ENCODE data around the gene VEPH1. TPM values are rescaled to one million over a fixed set of nuclear protein-coding genes. Genes with fewer than 3 reads are reported as not detected.

VEPH1 gene
- total RNA-seq, 1 experiment from 2014 or later, result 0.51 TPM

DNA sequence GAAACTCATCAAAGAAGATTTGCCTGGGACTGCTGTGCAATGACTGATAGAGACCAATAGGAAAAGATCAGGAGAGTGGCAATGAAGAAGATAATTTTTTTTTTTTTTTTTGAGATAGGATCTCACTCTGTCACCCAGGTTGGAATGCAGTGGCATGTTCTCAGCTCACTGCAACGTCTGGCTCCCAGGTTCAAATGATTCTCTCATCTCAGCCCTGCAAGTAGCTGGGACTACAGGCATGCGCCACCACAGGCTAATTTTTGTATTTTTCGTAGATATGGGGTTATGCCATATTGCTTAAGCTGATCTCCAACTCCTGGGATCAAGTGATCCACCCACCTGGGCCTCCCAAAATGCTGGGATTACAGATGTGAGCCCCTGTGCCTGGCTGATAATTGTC lies 226.4 kb downstream of the VEPH1 start:
- H3K27ac ChIP-seq (ENCODE audit: low read length), result no peak overlapping the region
- H3K4me1 ChIP-seq (ENCODE audit: control insufficient read depth, insufficient read depth, low read length), result no peaks in the 10 kb centered on the region
- H3K36me3 ChIP-seq (ENCODE audit: control insufficient read depth, insufficient read depth, low read length), result no peaks in the 10 kb centered on the region
- CTCF ChIA-PET, result no interaction called here
- POLR2A ChIA-PET, result no interaction called here
- in situ Hi-C loops (cut with HindIII; ENCODE audit: low pct_unique_long_range_greater_than_20kb, low sequenced_read_pairs), result no loop called here
- no peak overlapping the region for H3K4me3 ChIP-seq (ENCODE audit: low read depth in 2 of 2, low read length in 2 of 2)
- no TSS peak for BruUV-seq (replicated peaks)
- no peaks in the 10 kb centered on the region for H3K9me3 ChIP-seq (ENCODE audit: control insufficient read depth, insufficient read depth, low read depth, low read length)
- TF ChIP-seq, protein P1, sequence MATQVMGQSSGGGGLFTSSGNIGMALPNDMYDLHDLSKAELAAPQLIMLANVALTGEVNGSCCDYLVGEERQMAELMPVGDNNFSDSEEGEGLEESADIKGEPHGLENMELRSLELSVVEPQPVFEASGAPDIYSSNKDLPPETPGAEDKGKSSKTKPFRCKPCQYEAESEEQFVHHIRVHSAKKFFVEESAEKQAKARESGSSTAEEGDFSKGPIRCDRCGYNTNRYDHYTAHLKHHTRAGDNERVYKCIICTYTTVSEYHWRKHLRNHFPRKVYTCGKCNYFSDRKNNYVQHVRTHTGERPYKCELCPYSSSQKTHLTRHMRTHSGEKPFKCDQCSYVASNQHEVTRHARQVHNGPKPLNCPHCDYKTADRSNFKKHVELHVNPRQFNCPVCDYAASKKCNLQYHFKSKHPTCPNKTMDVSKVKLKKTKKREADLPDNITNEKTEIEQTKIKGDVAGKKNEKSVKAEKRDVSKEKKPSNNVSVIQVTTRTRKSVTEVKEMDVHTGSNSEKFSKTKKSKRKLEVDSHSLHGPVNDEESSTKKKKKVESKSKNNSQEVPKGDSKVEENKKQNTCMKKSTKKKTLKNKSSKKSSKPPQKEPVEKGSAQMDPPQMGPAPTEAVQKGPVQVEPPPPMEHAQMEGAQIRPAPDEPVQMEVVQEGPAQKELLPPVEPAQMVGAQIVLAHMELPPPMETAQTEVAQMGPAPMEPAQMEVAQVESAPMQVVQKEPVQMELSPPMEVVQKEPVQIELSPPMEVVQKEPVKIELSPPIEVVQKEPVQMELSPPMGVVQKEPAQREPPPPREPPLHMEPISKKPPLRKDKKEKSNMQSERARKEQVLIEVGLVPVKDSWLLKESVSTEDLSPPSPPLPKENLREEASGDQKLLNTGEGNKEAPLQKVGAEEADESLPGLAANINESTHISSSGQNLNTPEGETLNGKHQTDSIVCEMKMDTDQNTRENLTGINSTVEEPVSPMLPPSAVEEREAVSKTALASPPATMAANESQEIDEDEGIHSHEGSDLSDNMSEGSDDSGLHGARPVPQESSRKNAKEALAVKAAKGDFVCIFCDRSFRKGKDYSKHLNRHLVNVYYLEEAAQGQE (IDR thresholded peaks at IDR 0.05; ENCODE audit: insufficient read depth in 1 of 2, low read depth in 2 of 2, low read length in 1 of 2), result no peak
- no peak for TF ChIP-seq TCF7L2 (IDR thresholded peaks at IDR 0.05; ENCODE audit: low read depth, low read length)
- TF ChIP-seq SIN3A (IDR thresholded peaks at IDR 0.05; ENCODE audit: borderline replicate concordance, insufficient read depth, low read depth, low read length), result no peak
- TF ChIP-seq, protein P2, sequence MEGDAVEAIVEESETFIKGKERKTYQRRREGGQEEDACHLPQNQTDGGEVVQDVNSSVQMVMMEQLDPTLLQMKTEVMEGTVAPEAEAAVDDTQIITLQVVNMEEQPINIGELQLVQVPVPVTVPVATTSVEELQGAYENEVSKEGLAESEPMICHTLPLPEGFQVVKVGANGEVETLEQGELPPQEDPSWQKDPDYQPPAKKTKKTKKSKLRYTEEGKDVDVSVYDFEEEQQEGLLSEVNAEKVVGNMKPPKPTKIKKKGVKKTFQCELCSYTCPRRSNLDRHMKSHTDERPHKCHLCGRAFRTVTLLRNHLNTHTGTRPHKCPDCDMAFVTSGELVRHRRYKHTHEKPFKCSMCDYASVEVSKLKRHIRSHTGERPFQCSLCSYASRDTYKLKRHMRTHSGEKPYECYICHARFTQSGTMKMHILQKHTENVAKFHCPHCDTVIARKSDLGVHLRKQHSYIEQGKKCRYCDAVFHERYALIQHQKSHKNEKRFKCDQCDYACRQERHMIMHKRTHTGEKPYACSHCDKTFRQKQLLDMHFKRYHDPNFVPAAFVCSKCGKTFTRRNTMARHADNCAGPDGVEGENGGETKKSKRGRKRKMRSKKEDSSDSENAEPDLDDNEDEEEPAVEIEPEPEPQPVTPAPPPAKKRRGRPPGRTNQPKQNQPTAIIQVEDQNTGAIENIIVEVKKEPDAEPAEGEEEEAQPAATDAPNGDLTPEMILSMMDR (IDR thresholded peaks at IDR 0.05), result no peak
- TF ChIP-seq POLR2AphosphoS5 (IDR thresholded peaks at IDR 0.05; ENCODE audit: low read depth, low read length), result no peak
- intact Hi-C loops (cut with micrococcal nuclease; ENCODE audit: unreplicated experiment), result no loop called here
- ATAC-seq, result no peak
- no peaks in the 10 kb centered on the region for H3K27me3 ChIP-seq (ENCODE audit: control insufficient read depth, insufficient read depth, low read length)
- DNase-seq (ENCODE audit: low read depth, low spot score), result no peak

DNA sequence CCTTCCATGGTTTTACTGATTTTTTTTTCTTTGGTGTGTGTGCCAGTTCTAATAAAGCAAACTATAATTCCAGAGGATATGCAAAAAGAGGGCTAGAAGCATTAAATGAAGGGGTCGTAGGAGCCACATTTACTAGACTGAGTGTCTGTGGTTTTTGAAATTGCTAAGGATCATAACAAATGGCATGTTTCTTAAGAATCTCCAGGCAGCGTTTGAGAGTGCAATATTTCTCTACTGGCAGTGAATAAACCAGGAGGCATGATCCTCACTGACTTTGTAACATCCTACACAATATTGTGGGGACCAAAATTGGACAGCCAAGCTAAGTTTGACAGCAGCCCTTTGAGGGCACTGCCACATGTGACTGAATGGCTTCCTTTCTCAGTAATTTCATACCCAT lies 227.4 kb downstream of the VEPH1 start:
- Histone ChIP-seq H3K36me3 (ENCODE audit: control insufficient read depth, insufficient read depth, low read length) (no peaks in the 10 kb centered on the region), H3K9me3 (ENCODE audit: control insufficient read depth, insufficient read depth, low read depth, low read length) (no peaks in the 10 kb centered on the region), H3K27me3 (ENCODE audit: control insufficient read depth, insufficient read depth, low read length) (no peaks in the 10 kb centered on the region), H3K4me1 (ENCODE audit: control insufficient read depth, insufficient read depth, low read length) (no peaks in the 10 kb centered on the region), H3K27ac (ENCODE audit: low read length) (no peak overlapping the region), H3K4me3 (ENCODE audit: low read depth in 2 of 2, low read length in 2 of 2) (no peak overlapping the region)
- no TSS peak for BruUV-seq (replicated peaks)
- intact Hi-C loops (cut with micrococcal nuclease; ENCODE audit: unreplicated experiment), result no loop called here
- TF ChIP-seq, protein P1 (IDR thresholded peaks at IDR 0.05; ENCODE audit: insufficient read depth in 1 of 2, low read depth in 2 of 2, low read length in 1 of 2), result no peak
- TF ChIP-seq POLR2AphosphoS5 (IDR thresholded peaks at IDR 0.05; ENCODE audit: low read depth, low read length) (no peak), SIN3A (IDR thresholded peaks at IDR 0.05; ENCODE audit: borderline replicate concordance, insufficient read depth, low read depth, low read length) (no peak), TCF7L2 (IDR thresholded peaks at IDR 0.05; ENCODE audit: low read depth, low read length) (no peak)
- TF ChIP-seq, protein P2 (IDR thresholded peaks at IDR 0.05), result no peak
- in situ Hi-C loops (cut with HindIII; ENCODE audit: low pct_unique_long_range_greater_than_20kb, low sequenced_read_pairs), result no loop called here
- ATAC-seq (no peak), DNase-seq (ENCODE audit: low read depth, low spot score) (no peak)
- ChIA-PET POLR2A (no interaction called here), CTCF (no interaction called here)
